GM18519 (cell line): Measurements from ENCODE around the gene IDUA.

Source experiments
- ATAC-seq: cut with Tn5 transposase; IDR thresholded peaks from one replicate; pipeline ENCODE4 v1.9.1; 2021; ENCODE audit warnings: mild to moderate bottlenecking, moderate library complexity; ENCODE audit not compliant: unreplicated experiment, low FRiP score

Gene IDUA

GRCh38 chr4:1027915-1028238 is 41.0 kb downstream of the IDUA start:
- no peak for ATAC-seq

- no peak for ATAC-seq
Measured at GRCh38 chr4:1028574-1029220, 41.9 kb downstream of the IDUA start.

- no peak for ATAC-seq
Measured at GRCh38 chr4:1029529-1029928, 42.7 kb downstream of the IDUA start.

GRCh38 chr4:1030031-1030430 is 43.2 kb downstream of the IDUA start:
- ATAC-seq: no peak

GRCh38 chr4:1030559-1030958 is 43.7 kb downstream of the IDUA start:
- ATAC-seq: no peak

GRCh38 chr4:1031346-1031745 is 44.5 kb downstream of the IDUA start:
- no peak for ATAC-seq

- ATAC-seq: no peak
Measured at GRCh38 chr4:1031956-1032795, 45.3 kb downstream of the IDUA start.

GRCh38 chr4:1032861-1033260 is 46.0 kb downstream of the IDUA start:
- ATAC-seq: no peak

GRCh38 chr4:1033840-1034551 is 47.2 kb downstream of the IDUA start:
- no peak for ATAC-seq

- ATAC-seq: no peak
Measured at GRCh38 chr4:1035510-1035909, 48.7 kb downstream of the IDUA start.

- ATAC-seq: no peak
Measured at GRCh38 chr4:1036095-1036494, 49.3 kb downstream of the IDUA start.

- ATAC-seq: no peak
Measured at GRCh38 chr4:1036976-1037810, 50.3 kb downstream of the IDUA start.

- ATAC-seq: no peak
Measured at GRCh38 chr4:1038948-1039492, 52.2 kb downstream of the IDUA start.

- no peak for ATAC-seq
Measured at GRCh38 chr4:1039493-1040343, 52.9 kb downstream of the IDUA start.

- no peak for ATAC-seq
Measured at GRCh38 chr4:1040344-1041146, 53.7 kb downstream of the IDUA start.

GRCh38 chr4:1041147-1041935 is 54.5 kb downstream of the IDUA start:
- ATAC-seq: no peak

GRCh38 chr4:1041936-1042330 is 55.1 kb downstream of the IDUA start:
- no peak for ATAC-seq
